Cardiac septum (tissue), 1 donor: ENCODE data around the gene GADL1. TPM values are rescaled to one million over a fixed set of nuclear protein-coding genes. Genes with fewer than 3 reads are reported as not detected.

Experiments
- DNase-seq: peaks from one replicate; pipeline ENCODE4 v3.0.0-alpha.2; 2020; ENCODE audit warnings: low spot score
- intact Hi-C: fragments of 100-400 bp; cut with DNase I; formaldehyde crosslinking; loops from one replicate; pipeline ENCODE4 v1.14.0; 2022
- total RNA-seq: library from RNA; stranded (reverse); fragmentation: NEBNext Ultra II Directional; extraction: Animal tissue kit (Norgen Biotek cat#: 25700); gene quantifications from one replicate; pipeline ENCODE4 v1.2.1, GENCODE V29; 2021
- donor health status: DM: no; HTN: no; CAD: no.

GADL1 gene
- total RNA-seq, 1 donor from 2014 or later, result 0.62 TPM

- DNase-seq, result no peak
- intact Hi-C loops, result no loop called here
These were observed 151.5 kb downstream of the GADL1 start for GRCh38 chr3:30742796-30743619.

DNA sequence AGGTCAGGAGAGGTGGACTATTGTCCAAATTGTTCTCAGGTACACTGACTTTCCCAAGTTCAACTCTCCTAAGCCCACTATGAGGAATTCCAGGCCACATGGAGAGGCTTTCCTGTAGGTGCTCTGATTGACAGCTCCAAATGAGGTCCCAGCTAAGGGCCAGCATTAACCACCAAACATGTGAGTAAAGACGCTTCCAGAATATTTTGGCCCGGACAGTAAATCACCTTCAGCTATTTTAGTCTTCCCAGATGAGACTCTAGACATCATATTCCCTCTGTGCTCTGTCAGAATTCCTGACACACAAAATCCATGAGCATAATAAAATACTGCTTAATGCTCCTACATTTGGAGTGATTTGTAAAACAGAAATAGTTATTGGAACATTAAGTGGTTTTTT lies 152.6 kb downstream of the GADL1 start:
- DNase-seq, result no peak
- intact Hi-C loops, result no loop called here

GRCh38 chr3:30738605-30739004 lies 155.9 kb downstream of the GADL1 start:
- DNase-seq, result no peak
- intact Hi-C loops, result no loop called here

DNA sequence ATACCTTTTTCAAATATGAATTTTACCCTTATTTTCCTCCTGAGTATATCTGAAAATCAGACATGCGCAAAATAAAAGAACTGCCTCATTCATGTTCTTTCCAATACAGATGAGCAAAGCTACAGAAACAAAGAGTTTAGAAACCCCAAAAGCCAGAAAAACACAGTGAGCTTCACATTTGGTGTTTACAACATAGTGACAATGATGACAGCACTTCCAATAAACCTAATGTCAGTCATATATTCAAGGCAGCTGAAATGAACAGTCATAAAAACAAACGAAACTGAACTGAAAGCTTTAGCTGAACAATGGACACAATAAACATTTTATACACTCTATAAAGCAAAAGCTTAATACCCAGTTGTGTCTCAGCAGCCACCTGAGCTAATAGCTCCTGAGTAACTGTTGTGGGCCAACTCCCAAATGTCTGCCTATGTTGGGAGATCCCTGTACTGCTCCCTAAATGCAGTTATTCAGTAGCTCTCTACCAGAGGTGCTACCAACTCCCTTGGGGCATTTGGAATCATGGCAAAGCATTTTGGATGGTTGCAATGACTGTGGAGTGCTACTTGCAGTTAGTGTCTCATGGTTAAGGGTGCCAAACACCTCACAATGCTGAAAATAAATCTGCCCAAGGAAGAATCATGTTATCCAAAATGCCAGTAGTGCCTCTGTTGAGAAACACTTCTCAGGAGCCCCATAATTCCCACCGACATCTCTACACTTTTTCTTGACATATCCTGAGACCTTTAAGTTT lies 156.5 kb downstream of the GADL1 start:
- DNase-seq, result no peak
- intact Hi-C loops, result no loop called here

DNA sequence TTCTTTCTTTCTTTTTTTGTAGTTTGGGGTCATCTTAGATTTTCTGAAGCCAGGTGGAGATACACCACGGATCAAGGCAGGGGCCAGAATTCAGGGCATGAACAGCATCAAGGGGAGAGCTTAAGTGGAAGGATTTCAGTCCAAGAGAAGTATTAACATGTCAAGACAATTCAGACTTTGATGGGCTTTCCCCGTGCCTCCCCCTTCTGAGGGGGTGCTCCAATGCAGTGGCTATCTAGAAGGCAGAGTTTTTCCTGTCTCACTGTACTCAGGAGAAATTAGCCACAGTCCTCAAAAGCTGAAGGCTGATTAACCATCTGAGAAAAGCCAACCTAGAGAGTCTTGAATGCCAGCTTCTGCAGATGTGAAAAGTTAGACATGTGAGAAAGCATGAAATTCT lies 160.8 kb downstream of the GADL1 start:
- DNase-seq, result no peak
- intact Hi-C loops, result no loop called here

DNA sequence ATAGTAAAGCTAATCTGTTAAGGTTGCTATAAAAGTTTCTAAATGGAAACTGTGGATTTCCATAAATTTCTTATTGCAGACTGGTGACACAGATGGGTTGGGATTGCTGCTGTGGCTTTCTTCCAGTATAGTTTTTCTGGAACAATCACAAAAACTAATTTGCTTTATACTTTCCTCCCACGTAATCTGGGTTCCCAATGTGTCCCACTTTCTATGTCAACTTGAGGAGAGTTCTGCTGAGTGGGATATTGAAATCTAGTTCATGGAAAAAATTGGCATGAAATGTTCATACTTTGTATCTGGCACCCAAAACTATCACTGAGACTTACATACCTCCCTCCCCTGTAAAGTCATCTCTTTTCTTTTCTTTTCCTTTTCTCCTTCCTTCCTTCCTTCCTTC lies 161.3 kb downstream of the GADL1 start:
- intact Hi-C loops, result no loop called here

DNA sequence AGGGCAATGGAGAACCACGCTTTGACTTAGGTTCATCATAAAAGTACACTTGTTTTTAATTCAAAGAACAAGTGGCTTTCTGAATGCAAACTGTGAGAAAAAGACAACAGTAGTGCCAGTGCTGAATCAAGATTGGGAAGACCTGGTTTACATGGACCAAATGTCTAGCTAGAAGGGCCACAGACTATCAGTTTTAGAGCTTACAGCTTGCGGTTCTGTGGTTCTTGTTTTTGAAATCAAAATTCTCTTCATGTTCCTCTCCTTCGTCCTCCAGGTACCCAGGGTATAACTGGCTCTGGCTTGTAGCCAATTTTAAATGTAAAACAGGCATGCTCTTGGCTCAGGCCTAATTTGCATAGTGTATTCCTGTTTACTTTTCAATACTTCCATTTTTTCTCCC lies 163.5 kb downstream of the GADL1 start:
- intact Hi-C loops, result no loop called here
- no peak for DNase-seq

More for the DNA sequence above, 161.3 kb downstream of the GADL1 start:
- DNase-seq, result no peak

DNA sequence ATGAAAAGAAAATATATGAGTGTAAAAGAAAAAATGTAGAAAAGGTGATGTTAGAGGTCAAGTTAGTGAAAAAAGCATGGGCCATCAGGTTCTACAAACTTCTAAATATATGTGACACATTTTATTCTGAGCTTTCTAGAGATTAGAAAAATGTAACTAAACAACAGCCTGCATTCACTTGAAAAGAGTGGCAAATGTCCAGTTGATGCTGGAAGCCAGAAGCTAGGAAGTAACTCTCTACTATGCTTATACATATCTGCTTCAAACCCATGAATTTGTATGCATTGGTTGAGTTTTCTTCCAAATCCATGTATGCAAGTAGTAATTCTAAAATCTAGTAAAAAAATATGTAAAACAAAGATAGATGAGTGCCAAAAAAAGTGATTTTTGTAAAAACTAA lies 164.5 kb downstream of the GADL1 start:
- intact Hi-C loops, result no loop called here
- DNase-seq, result no peak

GRCh38 chr3:30729512-30729911 lies 164.9 kb downstream of the GADL1 start:
- no peak for DNase-seq
- intact Hi-C loops, result no loop called here

DNA sequence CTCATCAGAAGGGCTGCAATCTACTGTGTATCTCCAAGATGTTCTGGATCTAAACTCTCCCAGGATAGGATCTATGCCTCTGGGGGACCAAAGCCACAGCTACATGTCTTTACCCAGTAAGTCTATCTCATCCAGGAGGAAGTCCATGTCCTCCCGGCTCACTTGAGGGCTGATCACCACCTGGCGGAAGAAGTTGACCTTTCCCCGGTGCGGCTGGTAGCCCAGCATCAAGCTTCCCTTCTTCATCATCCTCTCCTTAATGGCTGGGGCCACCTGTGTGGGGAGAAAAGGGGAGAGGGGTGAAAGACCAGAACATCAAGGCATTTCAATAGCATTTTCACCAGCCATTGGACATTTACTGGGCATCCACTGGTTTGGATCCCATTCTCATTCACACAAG lies 166.3 kb downstream of the GADL1 start:
- intact Hi-C loops, result no loop called here
- no peak for DNase-seq

- no peak for DNase-seq
- intact Hi-C loops, result no loop called here
These were observed 169.6 kb downstream of the GADL1 start for GRCh38 chr3:30724863-30725262.

- intact Hi-C loops, result no loop called here
- no peak for DNase-seq
These were observed 171.2 kb downstream of the GADL1 start for GRCh38 chr3:30723211-30723610.

GRCh38 chr3:30721314-30721634 lies 173.2 kb downstream of the GADL1 start:
- no peak for DNase-seq
- intact Hi-C loops, result no loop called here

DNA sequence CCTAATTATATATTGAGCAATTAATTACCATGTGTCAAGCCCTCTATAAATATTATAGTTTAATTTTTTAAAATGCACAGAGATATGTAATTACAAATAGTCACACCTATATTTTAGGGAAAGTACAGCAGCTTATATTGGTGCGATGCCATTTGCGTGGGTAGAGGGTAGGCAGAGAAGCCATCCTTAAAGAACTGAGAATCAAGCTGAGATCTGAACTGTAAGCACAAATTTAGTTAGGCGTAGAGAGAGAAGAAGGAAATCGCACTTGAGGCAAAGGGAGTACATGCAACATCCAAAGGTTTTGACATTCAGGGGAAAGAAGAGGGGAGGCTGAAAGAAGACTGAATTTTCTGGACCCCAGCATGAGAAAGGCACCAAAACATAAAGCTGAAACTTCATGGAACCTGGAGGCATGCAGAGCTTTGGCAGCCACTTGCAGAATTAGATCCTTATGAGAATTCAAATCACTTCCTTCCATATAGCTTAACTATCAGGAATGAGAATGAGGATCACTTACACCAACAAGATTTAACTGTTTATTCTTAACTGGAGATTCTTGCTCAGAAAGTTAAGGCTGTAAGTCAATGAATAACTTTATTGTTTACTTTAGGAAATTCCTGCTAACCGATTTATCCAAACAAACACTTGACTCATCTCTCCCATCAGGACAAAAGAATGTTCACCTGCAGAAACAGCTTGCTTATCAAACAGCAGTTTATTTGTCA lies 173.7 kb downstream of the GADL1 start:
- no peak for DNase-seq
- intact Hi-C loops, result no loop called here

DNA sequence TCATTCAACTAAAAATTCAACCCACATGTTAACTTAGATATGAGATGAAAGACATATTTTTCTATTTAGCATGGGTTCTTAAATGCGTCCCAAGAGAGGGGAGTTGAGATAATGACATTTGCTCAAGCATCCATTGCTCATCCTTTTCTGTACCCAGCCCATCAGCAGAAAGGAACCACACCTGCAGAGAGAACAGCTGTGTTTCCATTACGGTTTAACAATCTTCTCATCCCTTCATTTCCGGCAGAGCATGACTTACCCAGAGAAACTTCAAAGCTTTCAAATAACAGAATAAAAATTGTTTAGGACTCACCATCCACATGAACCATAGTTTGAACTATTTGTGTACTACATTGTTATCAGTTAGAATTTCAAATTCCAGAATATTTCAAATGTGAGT lies 174.9 kb downstream of the GADL1 start:
- DNase-seq, result no peak
- intact Hi-C loops, result no loop called here

DNA sequence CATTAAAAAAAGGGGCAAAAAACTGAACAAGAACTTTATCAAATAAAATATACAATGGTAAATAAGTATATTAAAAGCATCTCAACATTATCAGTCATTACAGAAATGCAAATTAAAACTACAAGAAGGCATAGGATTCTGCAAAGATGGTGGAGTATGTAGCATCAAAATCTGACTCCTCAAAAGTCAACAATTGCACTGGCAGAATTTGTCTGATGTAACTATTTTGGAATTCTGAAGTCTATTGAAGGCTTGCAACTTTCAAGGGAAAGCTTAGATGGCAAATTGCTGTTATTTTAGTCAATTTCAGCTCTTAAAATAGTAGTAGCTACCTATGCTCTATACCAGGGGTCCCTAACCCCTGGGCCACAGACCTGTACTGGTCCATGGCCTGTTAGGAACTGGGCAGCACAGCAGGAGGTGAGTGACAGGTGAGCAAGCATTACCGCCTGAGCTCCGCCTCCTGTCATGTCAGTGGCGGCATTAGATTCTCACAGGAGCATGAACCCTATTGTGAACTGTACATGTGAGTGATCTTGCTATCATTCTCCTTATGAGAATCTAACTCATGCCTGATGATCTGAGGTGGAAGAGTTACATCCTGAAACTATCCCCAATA lies 180.5 kb downstream of the GADL1 start:
- intact Hi-C loops, result no loop called here
- DNase-seq, result no peak

- intact Hi-C loops, result no loop called here
- DNase-seq, result no peak
These were observed 181.5 kb downstream of the GADL1 start for GRCh38 chr3:30712991-30713390.

- intact Hi-C loops, result no loop called here
- no peak for DNase-seq
These were observed 182.6 kb downstream of the GADL1 start for GRCh38 chr3:30711867-30712266.

DNA sequence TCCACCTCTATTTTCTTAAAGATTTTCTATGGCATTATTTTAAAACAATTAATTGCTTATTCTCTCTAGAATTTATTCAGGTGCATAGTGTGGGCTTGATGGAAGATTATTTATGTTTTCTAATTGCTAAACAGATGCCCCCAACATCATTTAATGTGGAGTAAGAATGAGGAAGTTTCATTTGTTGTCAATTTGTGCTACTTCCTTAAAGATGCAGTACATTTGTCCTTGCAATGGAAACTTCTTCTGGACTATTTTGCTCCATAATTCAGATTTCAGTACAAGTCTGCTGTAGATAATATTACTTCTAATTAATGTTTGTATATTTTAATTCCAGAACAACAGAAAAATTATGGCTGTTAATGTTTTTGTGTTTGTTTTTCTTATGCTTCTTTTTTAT lies 183.3 kb downstream of the GADL1 start:
- intact Hi-C loops, result no loop called here

GRCh38 chr3:30710017-30710416 lies 184.4 kb downstream of the GADL1 start:
- intact Hi-C loops, result no loop called here

More for the DNA sequence above, 183.3 kb downstream of the GADL1 start:
- no peak for DNase-seq

More at GRCh38 chr3:30710017-30710416, 184.4 kb downstream of the GADL1 start:
- no peak for DNase-seq
